ENCODE results near the gene VASN. TPM values are rescaled to one million over a fixed set of nuclear protein-coding genes. Genes with fewer than 3 reads are reported as not detected.
A peak's percentile ranks its signal among the peaks of the same experiment; 100 is the strongest.

The VASN gene
- total RNA-seq, 1 experiment from 2014 or later = 18.1 TPM

GRCh38 chr16:4354512-4355409 lies 16.9 kb upstream of the VASN start:
- H3K27me3 Mint-ChIP-seq (ENCODE audit: unreplicated experiment) = no peaks in the 10 kb centered on the region
- intact Hi-C loops (cut with micrococcal nuclease; ENCODE audit: unreplicated experiment) = no loop called here
- H3K4me1 Mint-ChIP-seq (ENCODE audit: low read depth, unreplicated experiment) = peaks cover 8% of the 10 kb centered on the region
- DNase-seq = no peak
- no TSS peak for BruUV-seq (replicated peaks)
- CTCF ChIA-PET = no interaction called here
- H3K4me3 Mint-ChIP-seq (ENCODE audit: low read depth, unreplicated experiment) = no peak overlapping the region
- H3K36me3 Mint-ChIP-seq (ENCODE audit: insufficient read depth, unreplicated experiment) = peaks cover 41% of the 10 kb centered on the region
- no peak for TF ChIP-seq CTCF (IDR thresholded peaks at IDR 0.05; ENCODE audit: unreplicated experiment)
- H3K27ac Mint-ChIP-seq (ENCODE audit: unreplicated experiment) = no peak overlapping the region
- no peaks in the 10 kb centered on the region for H3K9me3 Mint-ChIP-seq (ENCODE audit: low read depth, unreplicated experiment)

GRCh38 chr16:4356820-4357219 lies 14.8 kb upstream of the VASN start:
- CTCF ChIA-PET = no interaction called here
- no TSS peak for BruUV-seq (replicated peaks)
- TF ChIP-seq CTCF (IDR thresholded peaks at IDR 0.05; ENCODE audit: unreplicated experiment) = no peak
- Mint-ChIP-seq H3K4me1 (ENCODE audit: low read depth, unreplicated experiment) (peaks cover 8% of the 10 kb centered on the region), H3K4me3 (ENCODE audit: low read depth, unreplicated experiment) (no peak overlapping the region), H3K9me3 (ENCODE audit: low read depth, unreplicated experiment) (no peaks in the 10 kb centered on the region), H3K36me3 (ENCODE audit: insufficient read depth, unreplicated experiment) (peaks cover 33% of the 10 kb centered on the region), H3K27me3 (ENCODE audit: unreplicated experiment) (no peaks in the 10 kb centered on the region), H3K27ac (ENCODE audit: unreplicated experiment) (no peak overlapping the region)
- intact Hi-C loops (cut with micrococcal nuclease; ENCODE audit: unreplicated experiment) = no loop called here
- no peak for DNase-seq

- H3K4me3 Mint-ChIP-seq (ENCODE audit: low read depth, unreplicated experiment) = no peak overlapping the region
- no peak for DNase-seq
- intact Hi-C loops (cut with micrococcal nuclease; ENCODE audit: unreplicated experiment) = no loop called here
- no peak for TF ChIP-seq CTCF (IDR thresholded peaks at IDR 0.05; ENCODE audit: unreplicated experiment)
- CTCF ChIA-PET = interaction anchor here (1.6 to 3.7 kb wide), 2 partner anchors 30 to 44 kb away, joined by 3 to 53 read pairs; no protein-coding TSS in a partner anchor
- no peaks in the 10 kb centered on the region for H3K27me3 Mint-ChIP-seq (ENCODE audit: unreplicated experiment)
- no TSS peak for BruUV-seq (replicated peaks)
- peaks cover 8% of the 10 kb centered on the region for H3K4me1 Mint-ChIP-seq (ENCODE audit: low read depth, unreplicated experiment)
- no peak overlapping the region for H3K27ac Mint-ChIP-seq (ENCODE audit: unreplicated experiment)
- H3K36me3 Mint-ChIP-seq (ENCODE audit: insufficient read depth, unreplicated experiment) = peaks cover 33% of the 10 kb centered on the region
- H3K9me3 Mint-ChIP-seq (ENCODE audit: low read depth, unreplicated experiment) = no peaks in the 10 kb centered on the region
Measured at GRCh38 chr16:4358236-4358635, 13.4 kb upstream of the VASN start.

GRCh38 chr16:4358831-4359561 lies 12.7 kb upstream of the VASN start:
- Mint-ChIP-seq H3K27me3 (ENCODE audit: unreplicated experiment) (no peaks in the 10 kb centered on the region), H3K4me3 (ENCODE audit: low read depth, unreplicated experiment) (no peak overlapping the region), H3K4me1 (ENCODE audit: low read depth, unreplicated experiment) (peaks cover under 1% of the 10 kb centered on the region), H3K9me3 (ENCODE audit: low read depth, unreplicated experiment) (no peaks in the 10 kb centered on the region), H3K27ac (ENCODE audit: unreplicated experiment) (no peak overlapping the region), H3K36me3 (ENCODE audit: insufficient read depth, unreplicated experiment) (peaks cover 40% of the 10 kb centered on the region)
- intact Hi-C loops (cut with micrococcal nuclease; ENCODE audit: unreplicated experiment) = loop anchor here (1.0 kb wide), 1 partner anchor 43 kb away; no protein-coding TSS in a partner anchor
- BruUV-seq (replicated peaks) = no TSS peak
- TF ChIP-seq CTCF (IDR thresholded peaks at IDR 0.05; ENCODE audit: unreplicated experiment) = peak; percentile 100
- DNase-seq = peak; percentile 87
- CTCF ChIA-PET = interaction anchor here (0.6 to 3.7 kb wide), 9 partner anchors 10 to 150 kb away, joined by 3 to 53 read pairs (median 3); no protein-coding TSS in a partner anchor

All from Calu3 (cell line).